Mucosa of gallbladder (tissue), 1 donor: ENCODE measurements around the gene DNM3. TPM values are rescaled to one million over a fixed set of nuclear protein-coding genes. Genes with fewer than 3 reads are reported as not detected.

Experiments used
- DNase-seq: peaks from one replicate; pipeline ENCODE4 v3.0.0-alpha.2; 2020; ENCODE audit warnings: low spot score
- total RNA-seq: library from RNA; stranded (reverse); gene quantifications from one replicate; pipeline ENCODE4 v1.2.1, GENCODE V29; 2021
- donor health status: DM: no; HTN: no; CAD: no.

The DNM3 gene
- total RNA-seq, 1 donor from 2014 or later: 2.8 TPM

- no peak for DNase-seq
Measured at GRCh38 chr1:171869097-171869496, 27.8 kb downstream of the DNM3 start.

GRCh38 chr1:171871848-171872247 is 30.6 kb downstream of the DNM3 start:
- no peak for DNase-seq

GRCh38 chr1:171872430-171872829 is 31.1 kb downstream of the DNM3 start:
- DNase-seq: no peak

- no peak for DNase-seq
Measured at GRCh38 chr1:171873664-171874063, 32.4 kb downstream of the DNM3 start.

GRCh38 chr1:171877701-171878100 is 36.4 kb downstream of the DNM3 start:
- DNase-seq: no peak

- no peak for DNase-seq
Measured at GRCh38 chr1:171879556-171879955, 38.3 kb downstream of the DNM3 start.

GRCh38 chr1:171881442-171881841 is 40.1 kb downstream of the DNM3 start:
- no peak for DNase-seq

GRCh38 chr1:171883849-171884248 is 42.6 kb downstream of the DNM3 start:
- no peak for DNase-seq

GRCh38 chr1:171884475-171884874 is 43.2 kb downstream of the DNM3 start:
- DNase-seq: no peak

GRCh38 chr1:171890131-171890530 is 48.8 kb downstream of the DNM3 start:
- no peak for DNase-seq

- no peak for DNase-seq
Measured at GRCh38 chr1:171896936-171897703, 55.8 kb downstream of the DNM3 start.

- peak; percentile 23 for DNase-seq
Measured at GRCh38 chr1:171898941-171899340, 57.6 kb downstream of the DNM3 start.

GRCh38 chr1:171899838-171900237 is 58.5 kb downstream of the DNM3 start:
- no peak for DNase-seq

- no peak for DNase-seq
Measured at GRCh38 chr1:171901245-171901644, 59.9 kb downstream of the DNM3 start.

GRCh38 chr1:171902527-171902926 is 61.2 kb downstream of the DNM3 start:
- DNase-seq: no peak

- DNase-seq: no peak
Measured at GRCh38 chr1:171904778-171905450, 63.6 kb downstream of the DNM3 start.

GRCh38 chr1:171909711-171910110 is 68.4 kb downstream of the DNM3 start:
- no peak for DNase-seq

- DNase-seq: no peak
Measured at GRCh38 chr1:171910786-171911185, 69.5 kb downstream of the DNM3 start.

GRCh38 chr1:171911506-171911905 is 70.2 kb downstream of the DNM3 start:
- DNase-seq: no peak

- DNase-seq: no peak
Measured at GRCh38 chr1:171912509-171913175, 71.3 kb downstream of the DNM3 start.

GRCh38 chr1:171913385-171913784 is 72.1 kb downstream of the DNM3 start:
- peak; percentile 55 for DNase-seq

GRCh38 chr1:171916315-171916771 is 75.0 kb downstream of the DNM3 start:
- no peak for DNase-seq

GRCh38 chr1:171917331-171917730 is 76.0 kb downstream of the DNM3 start:
- no peak for DNase-seq
